Renal cortical epithelial cell (primary cell): Measurements from ENCODE around the gene COG3. TPM values are rescaled to one million over a fixed set of nuclear protein-coding genes. Genes with fewer than 3 reads are reported as not detected.
A peak's percentile ranks its signal among the peaks of the same experiment; 100 is the strongest.

Experiments
- DNase-seq: peaks from one replicate; pipeline ENCODE4 v3.0.0-alpha.2; 2011; ENCODE audit warnings: low read depth
- total RNA-seq: library from RNA; depleted of rRNA; stranded (reverse); fragments of >200 nt; gene quantifications from 2 replicates; pipeline ENCODE4 v1.2.3, GENCODE V29; 2014

Gene COG3
- total RNA-seq, 1 donor from 2014 or later: 35.4 TPM

GRCh38 chr13:45545686-45546409 lies 81.1 kb downstream of the COG3 start:
- no peak for DNase-seq

- no peak for DNase-seq
These were observed 81.6 kb downstream of the COG3 start for GRCh38 chr13:45546410-45546765.

- no peak for DNase-seq
These were observed 83.5 kb downstream of the COG3 start for GRCh38 chr13:45548281-45548680.

- no peak for DNase-seq
These were observed 89.9 kb downstream of the COG3 start for GRCh38 chr13:45554604-45555109.

- peak; percentile 85 for DNase-seq
These were observed 99.5 kb downstream of the COG3 start for GRCh38 chr13:45564133-45564776.

GRCh38 chr13:45565331-45565730 lies 100.6 kb downstream of the COG3 start:
- no peak for DNase-seq

- DNase-seq: no peak
These were observed 110.5 kb downstream of the COG3 start for GRCh38 chr13:45575146-45575829.

- no peak for DNase-seq
These were observed 111.1 kb downstream of the COG3 start for GRCh38 chr13:45575830-45576180.

GRCh38 chr13:45576466-45576865 lies 111.7 kb downstream of the COG3 start:
- peak; percentile 6 for DNase-seq

GRCh38 chr13:45582408-45583076 lies 117.8 kb downstream of the COG3 start:
- DNase-seq: no peak

GRCh38 chr13:45584816-45585215 lies 120.1 kb downstream of the COG3 start:
- no peak for DNase-seq

Other genes with a start within 250 kb of the COG3 start
- 2,868 and 3,711 TPM in 2 replicates for gene TPT1, start 123.8 kb upstream of the COG3 start, total RNA-seq
- 49.8 and 75.9 TPM in 2 replicates for gene SLC25A30, start 46.6 kb upstream of the COG3 start, total RNA-seq
- gene ERICH6B, start 150.8 kb downstream of the COG3 start, total RNA-seq: not detected in 2 replicates
- gene CBY2, start 237.4 kb downstream of the COG3 start, total RNA-seq: 0.05 TPM in 1 of 2 replicates, not detected in the other